GM21717 (cell line): ENCODE measurements around the gene DIP2C.
"Not testable (repeated sequence)": the region's sequence is repeated elsewhere in the genome, so short reads cannot be mapped to it uniquely, and the experiment has no call there.

Experiments
- ATAC-seq: cut with Tn5 transposase; IDR thresholded peaks from one replicate; pipeline ENCODE4 v1.9.1; 2021; ENCODE audit warnings: mild to moderate bottlenecking, moderate library complexity; ENCODE audit not compliant: unreplicated experiment

DIP2C gene

GRCh38 chr10:271201-271600, 418.3 kb downstream of the DIP2C start:
- no peak for ATAC-seq

DNA sequence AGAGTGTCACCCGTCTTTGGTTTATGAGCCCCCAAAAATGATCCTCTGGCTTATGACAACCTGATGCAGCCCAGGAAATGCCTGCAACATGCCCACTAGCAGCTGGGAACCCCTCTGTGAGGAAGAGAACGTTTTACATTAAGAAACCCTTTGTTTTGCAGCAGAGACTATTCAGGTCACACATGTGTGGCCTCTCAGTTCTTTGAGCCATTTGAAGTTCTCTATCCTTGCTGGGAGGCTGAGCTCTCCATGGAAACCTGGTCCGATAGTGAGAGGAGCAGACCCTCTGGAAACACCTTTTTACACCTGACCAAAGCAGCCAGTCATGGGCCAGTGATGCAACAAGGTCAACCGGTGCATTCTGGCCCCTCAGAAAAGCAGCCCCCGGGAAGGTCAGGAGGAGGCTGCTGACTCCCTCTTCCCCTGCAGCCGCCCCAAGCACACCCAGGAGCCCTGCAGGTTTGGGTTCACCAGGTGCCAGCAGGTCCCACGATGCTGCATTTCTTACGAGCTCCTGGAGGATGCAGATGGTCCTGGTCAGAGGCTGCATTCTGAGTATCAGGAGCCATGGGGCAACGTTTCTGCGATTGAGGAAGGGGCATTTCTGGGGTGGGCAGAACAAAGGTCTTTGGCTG, 419.9 kb downstream of the DIP2C start:
- ATAC-seq: no peak

- no peak for ATAC-seq
Observed at GRCh38 chr10:267705-268104, 421.8 kb downstream of the DIP2C start.

DNA sequence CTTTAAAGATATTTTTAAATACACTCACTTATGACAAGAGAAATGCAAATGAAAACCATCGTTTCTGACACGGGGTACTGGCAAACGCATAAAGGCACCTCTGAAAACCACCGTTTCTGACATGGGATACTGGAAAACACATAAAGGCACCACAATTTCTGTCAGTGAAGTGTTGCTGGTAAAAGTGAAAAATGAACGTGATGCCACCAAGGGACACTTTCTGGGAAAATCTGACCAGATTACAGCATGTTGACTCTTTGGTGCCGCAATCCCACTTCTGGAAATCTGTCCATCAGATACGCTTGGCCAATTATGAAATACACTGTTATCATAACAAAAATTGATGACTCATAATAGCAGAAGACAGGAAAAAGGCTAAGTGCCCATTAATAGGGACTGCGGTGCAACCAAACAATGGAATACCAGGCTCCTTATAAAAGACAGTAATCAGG, 422.5 kb downstream of the DIP2C start:
- ATAC-seq: peak; percentile 48

- not testable (repeated sequence) for ATAC-seq
Observed at GRCh38 chr10:265816-266588, 423.5 kb downstream of the DIP2C start.

GRCh38 chr10:265074-265440, 424.4 kb downstream of the DIP2C start:
- ATAC-seq: not testable (repeated sequence)

- not testable (repeated sequence) for ATAC-seq
Observed at GRCh38 chr10:264160-265073, 425.1 kb downstream of the DIP2C start.

GRCh38 chr10:260819-261429, 428.5 kb downstream of the DIP2C start:
- no peak for ATAC-seq

- no peak for ATAC-seq
Observed at GRCh38 chr10:251982-252582, 437.4 kb downstream of the DIP2C start.

DNA sequence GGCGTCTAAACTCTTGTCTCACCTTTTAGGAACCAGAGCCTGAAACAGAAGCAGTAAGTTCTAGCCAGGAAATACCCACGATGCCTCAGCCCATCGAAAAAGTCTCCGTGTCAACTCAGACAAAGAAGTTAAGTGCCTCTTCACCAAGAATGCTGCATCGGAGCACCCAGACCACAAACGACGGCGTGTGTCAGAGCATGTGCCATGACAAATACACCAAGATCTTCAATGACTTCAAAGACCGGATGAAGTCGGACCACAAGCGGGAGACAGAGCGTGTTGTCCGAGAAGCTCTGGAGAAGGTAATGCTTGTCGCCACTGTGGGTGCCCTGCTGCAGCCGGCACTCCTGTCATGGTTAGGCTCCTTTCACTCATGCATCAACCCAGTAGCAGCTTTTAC, 441.2 kb downstream of the DIP2C start:
- ATAC-seq: no peak

- no peak for ATAC-seq
Observed at GRCh38 chr10:247480-247879, 442.0 kb downstream of the DIP2C start.

DNA sequence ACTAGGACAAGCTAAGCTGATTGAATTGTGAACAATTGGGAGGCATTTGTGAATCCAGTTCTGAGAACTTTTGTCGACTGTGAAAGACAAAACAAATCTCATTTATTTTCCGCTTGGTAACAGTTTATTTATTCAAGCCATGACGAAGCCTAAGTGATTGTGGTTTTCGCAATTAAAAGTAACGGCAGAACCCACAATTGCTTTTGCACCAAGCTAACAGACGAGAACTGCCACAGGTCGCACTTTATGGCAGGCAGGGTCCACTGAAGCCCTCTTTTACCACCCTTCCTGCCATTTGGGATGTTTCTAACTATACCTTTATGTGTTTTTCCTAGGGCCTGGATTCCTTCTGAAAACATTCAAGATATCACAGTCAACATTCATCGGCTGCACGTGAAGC, 443.0 kb downstream of the DIP2C start:
- ATAC-seq: no peak

- no peak for ATAC-seq
Observed at GRCh38 chr10:244227-244626, 445.2 kb downstream of the DIP2C start.

- no peak for ATAC-seq
Observed at GRCh38 chr10:241966-242643, 447.4 kb downstream of the DIP2C start.

DNA sequence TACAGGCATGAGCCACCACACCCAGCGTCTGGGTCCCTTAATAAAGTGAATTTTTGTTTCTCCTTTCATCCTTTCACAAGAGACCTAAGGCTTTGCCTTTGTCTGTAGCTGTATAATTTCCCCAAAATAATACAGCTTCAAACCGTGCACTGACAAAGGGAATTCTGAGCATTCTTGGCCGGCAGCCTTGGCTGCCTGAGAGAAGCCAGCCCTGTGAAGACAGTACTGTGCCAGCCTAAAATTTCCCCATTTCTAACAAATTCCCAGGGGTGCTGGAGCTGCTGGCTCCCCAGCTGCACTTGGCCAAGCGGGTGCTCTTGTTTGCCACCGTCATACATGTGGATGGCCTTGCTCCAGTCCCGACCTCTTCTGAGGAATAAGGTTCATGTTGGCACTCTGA, 448.0 kb downstream of the DIP2C start:
- ATAC-seq: no peak

- ATAC-seq: no peak
Observed at GRCh38 chr10:239109-239508, 450.4 kb downstream of the DIP2C start.

GRCh38 chr10:235915-236314, 453.6 kb downstream of the DIP2C start:
- ATAC-seq: no peak

- no peak for ATAC-seq
Observed at GRCh38 chr10:234708-235406, 454.6 kb downstream of the DIP2C start.

DNA sequence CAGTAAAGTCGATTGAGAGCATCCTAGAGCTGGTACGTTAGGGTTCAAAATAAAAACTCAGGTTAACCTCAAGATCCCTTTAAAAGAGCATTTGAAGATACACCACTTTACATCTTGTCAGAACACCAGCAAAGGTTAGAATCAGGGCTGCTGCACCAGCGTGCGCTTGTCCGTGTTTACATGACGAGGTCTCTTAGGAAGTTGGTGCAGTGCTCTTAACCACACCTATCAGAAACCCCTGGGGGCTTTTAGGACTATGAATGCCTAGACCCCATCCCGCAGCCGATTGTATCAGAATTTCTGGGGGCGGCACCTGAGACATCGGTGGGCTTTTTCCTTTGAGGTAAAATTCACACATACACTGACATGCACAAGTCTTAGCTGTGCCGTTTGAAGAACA, 456.6 kb downstream of the DIP2C start:
- ATAC-seq: no peak
